Stimulated activated CD8-positive, alpha-beta memory T cell treated with anti-CD3 and anti-CD28 coated beads, Interleukin-4, amount 100 ng/mL, for 48 hours (primary cell): Measurements from ENCODE around the gene PTPRN2.
"Not testable (repeated sequence)": the region's sequence is repeated elsewhere in the genome, so short reads cannot be mapped to it uniquely, and the experiment has no call there.

Experiments used
- DNase-seq: peaks from one replicate; pipeline ENCODE4 v3.0.0-alpha.2; 2020

PTPRN2 gene

DNA sequence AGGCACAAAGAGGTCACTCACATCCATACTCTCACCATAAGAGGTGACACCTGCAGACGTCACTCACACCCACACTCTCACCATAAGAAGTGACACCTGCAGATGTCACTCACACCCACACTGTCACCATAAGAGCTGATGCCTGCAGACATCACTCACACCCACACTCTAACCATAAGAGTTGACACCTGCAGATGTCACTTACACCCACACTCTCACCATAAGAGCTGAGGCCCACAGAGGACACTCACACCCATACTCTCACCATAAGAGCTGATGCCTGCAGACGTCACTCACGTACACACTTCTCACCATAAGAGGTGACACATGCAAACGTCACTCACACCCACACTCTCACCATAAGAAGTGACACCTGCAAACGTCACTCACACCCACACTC lies 255.1 kb downstream of the PTPRN2 start:
- not testable (repeated sequence) for DNase-seq

GRCh38 chr7:158331826-158332450 lies 255.7 kb downstream of the PTPRN2 start:
- DNase-seq: not testable (repeated sequence)

GRCh38 chr7:158329686-158330085 lies 257.9 kb downstream of the PTPRN2 start:
- DNase-seq: no peak

- no peak for DNase-seq
Observed at GRCh38 chr7:158329014-158329610, 258.5 kb downstream of the PTPRN2 start.

DNA sequence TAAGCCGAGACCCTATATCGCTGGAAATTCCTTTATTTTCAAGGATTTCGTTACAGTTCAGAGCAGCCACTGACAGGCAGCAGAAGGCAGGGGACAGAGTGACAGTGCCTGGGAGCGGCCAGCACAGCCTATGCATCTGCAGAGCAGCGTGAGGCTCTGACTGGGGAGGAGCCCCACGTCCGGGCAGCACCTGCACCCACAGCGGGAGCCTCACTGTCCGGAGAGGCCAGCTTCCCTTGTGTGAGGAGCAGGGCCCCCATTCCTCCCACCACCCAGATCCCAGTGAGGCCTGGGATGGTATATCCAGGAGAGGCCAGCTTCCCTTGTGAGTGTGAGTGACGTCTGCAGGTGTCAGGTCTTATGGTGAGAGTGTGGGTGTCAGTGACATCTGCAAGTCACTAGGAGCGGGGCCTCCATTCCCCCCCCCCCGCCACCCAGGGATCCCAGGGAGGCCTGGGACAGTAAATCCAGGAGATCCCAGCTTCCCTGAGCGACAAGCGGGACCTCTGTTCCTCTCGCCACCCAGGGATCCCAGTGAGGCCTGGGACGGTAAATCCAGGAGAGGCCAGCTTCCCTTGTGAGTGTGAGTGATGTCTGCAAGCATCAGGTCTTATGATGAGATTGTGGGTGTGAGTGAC lies 259.1 kb downstream of the PTPRN2 start:
- no peak for DNase-seq

DNA sequence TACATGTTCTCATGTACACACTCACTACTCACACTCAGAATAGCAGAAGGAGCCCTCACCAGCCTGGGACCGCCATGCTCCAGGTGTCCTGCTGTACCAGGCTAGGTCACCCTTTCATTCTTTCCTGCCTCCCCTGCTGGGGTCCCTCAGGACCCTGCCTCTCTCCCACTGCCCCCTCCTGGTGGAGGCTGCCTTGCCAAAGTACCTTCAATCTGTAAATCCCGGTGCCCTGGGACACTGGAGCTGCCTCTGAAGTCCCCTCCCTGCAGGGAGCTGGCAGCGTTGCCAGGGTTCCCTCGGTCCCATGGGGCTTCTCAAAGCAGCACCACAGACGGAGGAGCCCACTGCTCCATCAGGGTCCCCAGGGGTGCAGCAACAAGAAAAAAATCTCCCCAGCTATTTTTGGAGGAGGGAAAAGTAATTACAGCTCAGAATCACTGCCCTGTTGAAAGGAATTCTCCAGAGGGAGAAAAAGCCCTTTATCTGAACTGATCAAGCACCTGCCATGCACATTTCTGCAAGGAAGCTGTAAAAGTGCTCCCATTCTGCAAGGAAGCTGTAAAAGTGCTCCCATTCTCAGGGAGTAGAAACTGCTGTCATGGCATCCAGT lies 259.9 kb downstream of the PTPRN2 start:
- DNase-seq: no peak

DNA sequence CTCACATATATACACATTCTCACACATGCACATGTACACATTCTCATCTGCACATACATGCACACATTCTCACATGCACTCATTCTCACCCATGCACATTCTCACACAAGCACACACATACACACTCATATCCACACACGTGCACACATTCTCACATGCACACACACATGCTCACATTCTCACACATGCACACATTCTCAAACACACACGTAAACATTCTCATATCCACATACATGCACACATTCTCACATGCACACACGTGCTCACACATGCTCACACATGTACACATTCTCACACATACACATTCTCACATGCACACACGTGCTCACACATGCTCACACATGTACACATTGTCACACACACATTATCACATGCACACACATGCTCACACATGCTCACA lies 260.6 kb downstream of the PTPRN2 start:
- no peak for DNase-seq

DNA sequence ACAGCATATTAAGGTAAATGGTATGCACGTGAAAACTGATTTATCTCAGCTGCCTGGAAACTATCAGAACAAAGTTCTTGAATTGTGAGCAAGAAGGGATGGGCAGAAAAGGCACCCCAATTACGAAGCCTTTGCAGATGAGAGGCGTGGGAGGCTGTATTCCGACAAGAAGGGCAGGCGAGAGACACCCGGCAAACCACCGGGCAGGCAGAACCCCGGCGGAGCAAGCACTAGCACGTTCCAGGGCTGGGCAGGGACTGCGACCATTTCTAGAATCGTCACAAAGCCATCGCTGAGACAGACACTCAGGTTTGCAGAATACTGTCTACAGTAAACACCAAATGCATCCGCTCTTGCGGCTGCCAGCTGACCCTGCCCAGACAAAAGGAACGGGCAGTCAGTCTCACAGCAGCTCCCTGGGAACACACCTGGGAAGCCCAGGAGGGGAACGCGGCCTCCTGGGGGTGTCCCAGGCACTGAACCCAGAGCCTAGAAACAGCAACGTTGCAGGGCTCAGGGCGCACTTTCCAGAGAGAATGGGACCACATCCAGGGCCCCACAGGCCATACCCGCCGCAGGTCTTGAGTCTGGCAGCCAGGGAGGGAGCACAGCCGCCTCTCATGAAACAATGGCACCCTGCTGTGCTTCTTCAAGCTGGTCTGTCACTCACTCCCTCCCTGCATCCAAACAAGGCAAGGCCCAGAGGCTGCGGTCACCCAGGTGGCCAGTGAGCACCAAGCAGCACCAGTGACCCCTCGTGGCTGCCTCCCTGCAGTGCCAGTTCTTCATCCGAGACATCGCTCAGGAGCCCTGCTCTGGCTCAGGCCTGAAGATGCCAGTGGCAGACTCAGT lies 261.9 kb downstream of the PTPRN2 start:
- DNase-seq: no peak

DNA sequence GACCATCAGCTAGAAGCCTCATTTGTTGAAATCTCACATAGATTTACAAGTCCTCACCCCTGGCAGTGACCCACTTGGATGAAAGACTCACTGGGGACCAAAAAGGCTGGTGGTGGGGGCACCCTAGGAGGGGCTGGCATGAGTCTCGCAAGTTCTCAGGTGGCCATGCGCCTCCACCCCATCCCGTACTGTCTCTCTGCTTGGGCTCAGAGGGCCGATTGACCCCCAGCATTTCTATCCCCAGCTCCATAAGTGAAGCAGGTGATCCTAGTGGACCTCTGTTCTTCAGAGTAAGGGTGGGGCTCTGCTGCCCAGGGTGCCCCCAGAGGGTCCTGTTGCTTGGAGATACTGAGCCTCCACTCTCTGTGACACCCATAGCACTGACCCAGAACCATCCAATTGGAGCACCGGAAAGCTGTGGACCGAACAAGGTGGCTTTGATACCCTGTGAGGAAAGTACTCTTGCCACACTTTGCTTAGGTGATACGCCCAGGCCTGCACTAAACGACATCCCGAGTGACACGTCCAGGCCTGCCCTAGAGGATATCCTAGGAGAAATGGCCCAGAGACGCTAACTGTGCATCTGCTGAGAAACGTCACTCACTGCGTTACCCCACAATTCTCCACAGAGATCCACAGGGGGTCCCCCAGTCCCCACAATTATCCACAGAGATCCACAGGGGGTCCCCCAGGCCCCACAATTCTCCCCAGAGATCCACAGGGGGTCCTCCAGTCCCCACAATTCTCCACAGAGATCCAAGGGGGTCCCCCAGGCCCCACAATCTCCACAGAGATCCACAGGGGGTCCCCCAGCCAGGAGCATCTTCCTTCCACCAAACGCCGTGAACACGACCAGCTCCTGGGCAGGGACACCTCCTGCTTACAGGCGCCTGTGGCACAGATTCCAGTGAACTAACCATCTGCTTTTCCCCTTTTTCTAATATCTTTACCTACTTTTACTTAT lies 262.9 kb downstream of the PTPRN2 start:
- no peak for DNase-seq

DNA sequence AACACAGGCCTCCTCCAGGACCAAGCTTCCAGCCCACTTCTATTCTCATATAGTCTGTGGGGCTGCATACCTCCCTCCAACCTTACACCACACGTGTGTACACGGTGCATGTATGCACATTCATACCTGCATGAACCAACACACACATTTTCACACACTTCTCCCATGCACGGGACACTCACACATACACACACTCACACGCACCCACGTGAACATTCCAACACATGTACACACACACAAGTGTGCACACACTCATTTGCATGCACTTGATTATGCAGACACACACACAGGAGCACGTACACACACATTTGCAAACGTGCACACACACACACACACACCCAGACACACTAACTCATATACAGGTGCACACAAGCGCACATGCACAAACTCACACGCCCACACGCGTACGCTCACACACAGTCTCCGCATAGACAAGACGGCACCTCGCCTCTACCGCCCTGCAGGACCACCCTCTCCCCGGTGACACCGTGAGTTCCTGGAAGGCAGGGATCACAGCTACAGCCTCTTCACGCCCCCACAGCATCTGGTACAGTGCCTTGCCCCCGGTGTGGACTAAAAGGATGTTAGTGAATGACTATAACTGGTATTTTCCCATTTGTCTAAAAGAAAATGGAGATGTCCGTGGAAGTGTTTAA lies 263.8 kb downstream of the PTPRN2 start:
- no peak for DNase-seq

DNA sequence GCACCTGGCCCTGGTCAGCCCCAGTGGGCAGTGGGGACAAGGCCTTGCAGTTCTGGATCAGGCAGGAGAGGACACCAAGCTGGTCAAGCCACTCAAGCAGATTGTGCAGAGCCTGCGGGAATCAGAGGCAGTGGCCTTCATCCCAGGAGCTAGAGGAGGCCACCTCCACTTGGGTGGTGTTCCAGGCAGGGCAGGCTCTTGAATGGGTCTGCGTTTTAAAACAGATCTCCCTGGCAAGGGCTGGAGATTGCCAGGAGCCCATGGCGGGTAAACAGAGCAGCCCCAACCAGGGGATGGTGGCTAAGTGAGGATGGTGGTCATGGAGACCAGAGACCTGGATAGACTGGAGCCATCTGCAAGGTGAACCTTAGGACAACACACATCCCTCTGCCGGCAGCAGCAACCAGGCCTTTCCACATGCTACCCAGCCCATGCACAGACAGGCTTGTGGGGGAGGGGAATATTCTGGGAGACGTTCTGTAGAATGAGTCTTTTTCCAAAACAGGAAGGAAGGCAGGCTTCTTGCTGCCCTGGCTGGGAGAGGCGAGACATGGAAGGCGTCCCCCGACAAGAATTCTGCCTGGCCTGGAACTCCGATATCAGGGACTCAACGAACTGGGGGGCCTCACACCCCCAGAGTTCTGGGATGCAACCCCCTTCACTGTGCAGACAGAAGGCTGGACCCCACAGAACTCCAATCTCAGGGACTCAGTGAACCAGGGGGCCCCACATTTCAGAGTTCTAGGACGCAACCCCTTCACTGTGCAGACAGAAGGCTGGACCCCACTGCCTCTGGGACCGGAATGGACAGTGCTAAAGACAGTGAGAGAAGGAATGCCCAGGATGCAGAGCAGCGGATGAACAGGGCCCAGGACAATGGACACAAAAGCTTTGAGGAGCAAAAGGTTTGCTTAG lies 264.8 kb downstream of the PTPRN2 start:
- DNase-seq: no peak

DNA sequence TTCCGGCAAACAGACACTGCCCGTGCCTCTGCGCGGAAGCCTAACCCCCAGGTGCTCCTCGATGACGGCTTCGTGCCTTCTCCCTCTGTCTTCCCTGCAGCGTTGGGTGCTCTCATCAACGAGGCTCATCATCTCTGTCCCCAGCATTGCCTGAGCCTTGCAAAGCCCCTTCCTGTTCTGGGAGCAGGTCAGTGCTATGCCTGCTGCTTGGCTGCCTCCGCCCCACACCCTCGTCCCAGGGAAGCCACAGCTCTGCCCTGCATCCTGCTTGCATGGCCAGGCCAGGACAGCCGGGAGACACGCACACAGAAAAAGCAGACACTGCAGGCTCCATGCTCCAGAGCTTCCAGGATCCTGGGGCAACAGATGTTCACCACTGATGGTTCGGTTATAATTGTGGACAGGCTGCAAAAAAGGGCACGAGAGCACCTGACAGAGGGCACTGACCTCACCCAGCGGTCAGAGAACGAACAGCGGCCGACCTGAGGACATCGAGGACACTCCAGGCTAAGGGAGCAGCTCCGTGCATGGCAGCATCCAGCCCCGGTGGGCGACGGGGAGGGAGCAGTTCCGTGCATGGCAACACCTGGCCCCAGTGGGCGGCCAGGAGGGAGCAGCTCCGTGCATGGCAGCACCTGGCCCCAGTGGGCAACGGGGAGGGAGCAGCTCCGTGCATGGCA lies 265.5 kb downstream of the PTPRN2 start:
- no peak for DNase-seq

GRCh38 chr7:158321056-158321700 lies 266.4 kb downstream of the PTPRN2 start:
- no peak for DNase-seq

- no peak for DNase-seq
Observed at GRCh38 chr7:158320328-158320727, 267.3 kb downstream of the PTPRN2 start.

DNA sequence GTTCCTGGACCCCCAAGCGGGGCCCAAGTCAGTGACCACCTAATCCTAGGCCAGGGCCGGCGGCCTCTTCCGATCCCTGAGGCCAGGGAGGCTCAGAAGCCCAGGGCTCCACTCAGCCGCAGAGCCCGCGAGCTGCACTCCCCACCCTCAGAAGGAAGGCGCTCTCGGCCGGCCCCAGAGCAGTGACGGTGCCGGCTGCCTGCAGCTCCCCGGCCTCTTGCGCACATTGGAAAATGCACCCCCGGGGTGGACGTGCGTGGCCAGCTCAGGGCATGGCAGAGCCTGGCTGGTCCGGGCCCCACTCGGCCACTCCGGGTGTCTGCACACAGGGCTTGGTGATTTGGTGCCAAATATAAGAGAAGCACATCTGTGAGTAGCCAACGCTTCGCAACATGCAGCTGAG lies 269.1 kb downstream of the PTPRN2 start:
- no peak for DNase-seq

DNA sequence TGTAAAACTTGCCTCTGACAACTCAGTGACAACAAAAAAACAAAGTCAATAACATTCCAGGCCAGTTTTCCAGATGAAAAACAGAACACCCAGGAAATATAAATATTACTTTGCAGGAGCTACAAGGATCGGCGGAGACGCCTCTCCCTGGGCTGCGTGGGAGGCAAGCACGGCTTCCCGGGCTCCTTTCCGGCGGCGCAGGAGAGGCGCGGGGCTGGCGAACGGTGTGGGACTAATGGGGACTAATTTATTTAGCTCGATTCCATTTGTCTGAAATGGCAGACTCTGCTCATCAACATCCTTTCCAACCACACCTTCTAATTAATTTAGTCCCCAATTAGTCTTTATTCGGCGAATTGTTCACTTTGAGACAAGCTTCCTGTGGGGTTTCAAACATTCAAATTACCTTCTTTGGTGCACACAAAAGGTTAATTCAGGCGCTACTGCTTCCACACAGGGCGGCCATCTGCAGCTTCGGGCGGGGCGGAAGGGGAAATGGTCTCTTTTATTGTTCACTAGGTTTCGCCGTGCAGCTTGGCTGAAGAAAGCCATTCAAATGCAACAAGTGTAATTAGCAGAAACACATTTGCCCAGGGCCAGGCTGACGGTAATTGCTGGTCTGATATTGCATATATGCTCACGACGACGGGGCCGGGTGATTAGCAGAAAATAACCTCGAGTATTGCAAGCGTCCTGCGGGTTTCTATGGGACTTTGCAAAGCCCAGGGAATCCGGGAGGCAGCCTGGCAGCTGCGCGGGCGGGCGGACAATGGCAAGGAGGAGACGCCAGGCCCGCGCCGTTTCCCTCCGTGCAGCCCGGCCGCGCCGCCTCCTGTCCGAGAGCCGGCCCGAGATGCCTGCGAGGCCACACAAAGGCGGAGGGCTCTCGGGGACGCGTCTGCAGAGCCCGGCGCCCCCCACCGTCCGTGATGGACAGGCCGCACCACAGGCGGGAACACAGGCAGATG lies 270.1 kb downstream of the PTPRN2 start:
- DNase-seq: no peak

GRCh38 chr7:158316466-158317031 lies 271.1 kb downstream of the PTPRN2 start:
- no peak for DNase-seq
